Adrenal gland (tissue), 5 donors: ENCODE results near the gene SHKBP1.

ENCODE experiments used
- POLR2A ChIP-seq, 2 donors: fragments of 450-650 bp; IDR thresholded peaks; one replicate each; pipeline ENCODE4 v1.6.1; 2017; ENCODE audit warnings: antibody characterized with exemption in 2 of 2, mild to moderate bottlenecking in 2 of 2, moderate library complexity in 1 of 2
- TF ChIP-seq, protein P1 (sequence below), 6 experiments: fragments of 450-650 bp in 4 of 6; fragments of 200-600 bp in 2 of 6; sonication (generic) in 1 of 6; IDR thresholded peaks; 1 replicate in 5 of 6; 2 replicates in 1 of 6; pipeline versions ENCODE4 v1.5.1 to v1.8.0; 2016 to 2021; ENCODE audit warnings: antibody characterized with exemption in 6 of 6, mild to moderate bottlenecking in 2 of 6, moderate library complexity in 1 of 6
- donor health status: DM: no; HTN: no; CAD: no.

GRCh38 chr19:40589591-40590429, 13.1 kb downstream of the SHKBP1 start:
- TF ChIP-seq, protein P1, sequence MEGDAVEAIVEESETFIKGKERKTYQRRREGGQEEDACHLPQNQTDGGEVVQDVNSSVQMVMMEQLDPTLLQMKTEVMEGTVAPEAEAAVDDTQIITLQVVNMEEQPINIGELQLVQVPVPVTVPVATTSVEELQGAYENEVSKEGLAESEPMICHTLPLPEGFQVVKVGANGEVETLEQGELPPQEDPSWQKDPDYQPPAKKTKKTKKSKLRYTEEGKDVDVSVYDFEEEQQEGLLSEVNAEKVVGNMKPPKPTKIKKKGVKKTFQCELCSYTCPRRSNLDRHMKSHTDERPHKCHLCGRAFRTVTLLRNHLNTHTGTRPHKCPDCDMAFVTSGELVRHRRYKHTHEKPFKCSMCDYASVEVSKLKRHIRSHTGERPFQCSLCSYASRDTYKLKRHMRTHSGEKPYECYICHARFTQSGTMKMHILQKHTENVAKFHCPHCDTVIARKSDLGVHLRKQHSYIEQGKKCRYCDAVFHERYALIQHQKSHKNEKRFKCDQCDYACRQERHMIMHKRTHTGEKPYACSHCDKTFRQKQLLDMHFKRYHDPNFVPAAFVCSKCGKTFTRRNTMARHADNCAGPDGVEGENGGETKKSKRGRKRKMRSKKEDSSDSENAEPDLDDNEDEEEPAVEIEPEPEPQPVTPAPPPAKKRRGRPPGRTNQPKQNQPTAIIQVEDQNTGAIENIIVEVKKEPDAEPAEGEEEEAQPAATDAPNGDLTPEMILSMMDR (IDR thresholded peaks at IDR 0.05) = no peak
- TF ChIP-seq POLR2A (IDR thresholded peaks at IDR 0.05) = no peak
